ENCODE results near the gene FAM118B. TPM values are rescaled to one million over a fixed set of nuclear protein-coding genes. Genes with fewer than 3 reads are reported as not detected.
A peak's percentile ranks its signal among the peaks of the same experiment; 100 is the strongest.
"Not testable (repeated sequence)": the region's sequence is repeated elsewhere in the genome, so short reads cannot be mapped to it uniquely, and the experiment has no call there.

Gene FAM118B
- total RNA-seq, 1 donor from 2014 or later: 25.9 TPM

DNA sequence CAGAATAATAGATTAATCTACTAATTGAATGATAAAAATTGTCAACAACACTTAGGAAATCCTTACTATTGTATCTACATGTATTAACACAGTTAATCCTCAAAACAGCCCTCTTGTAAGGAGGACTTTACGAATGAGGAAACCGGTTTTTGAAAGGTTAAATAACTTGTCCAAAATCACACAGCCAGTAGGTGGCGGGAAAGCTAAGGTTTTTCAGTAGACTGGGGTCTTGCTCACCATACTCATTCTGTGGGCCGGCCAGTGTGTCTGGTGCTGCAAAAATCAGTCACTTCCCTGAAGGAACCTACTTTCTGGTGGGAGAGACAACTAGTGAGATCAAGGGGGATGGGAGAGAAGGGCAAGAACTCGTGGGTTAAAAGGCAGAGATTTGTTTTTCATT is 96.1 kb downstream of the FAM118B start:
- Mint-ChIP-seq H3K4me1 (ENCODE audit: low read depth) (peaks cover 41% of the 10 kb centered on the region), H3K36me3 (ENCODE audit: low read depth) (peaks cover 4% of the 10 kb centered on the region), H3K9me3 (ENCODE audit: low read depth) (no peaks in the 10 kb centered on the region), H3K27me3 (ENCODE audit: low read depth) (no peaks in the 10 kb centered on the region), H3K27ac (ENCODE audit: unreplicated experiment) (no peak overlapping the region), H3K4me3 (ENCODE audit: unreplicated experiment) (no peak overlapping the region)
- TF ChIP-seq, protein P1, sequence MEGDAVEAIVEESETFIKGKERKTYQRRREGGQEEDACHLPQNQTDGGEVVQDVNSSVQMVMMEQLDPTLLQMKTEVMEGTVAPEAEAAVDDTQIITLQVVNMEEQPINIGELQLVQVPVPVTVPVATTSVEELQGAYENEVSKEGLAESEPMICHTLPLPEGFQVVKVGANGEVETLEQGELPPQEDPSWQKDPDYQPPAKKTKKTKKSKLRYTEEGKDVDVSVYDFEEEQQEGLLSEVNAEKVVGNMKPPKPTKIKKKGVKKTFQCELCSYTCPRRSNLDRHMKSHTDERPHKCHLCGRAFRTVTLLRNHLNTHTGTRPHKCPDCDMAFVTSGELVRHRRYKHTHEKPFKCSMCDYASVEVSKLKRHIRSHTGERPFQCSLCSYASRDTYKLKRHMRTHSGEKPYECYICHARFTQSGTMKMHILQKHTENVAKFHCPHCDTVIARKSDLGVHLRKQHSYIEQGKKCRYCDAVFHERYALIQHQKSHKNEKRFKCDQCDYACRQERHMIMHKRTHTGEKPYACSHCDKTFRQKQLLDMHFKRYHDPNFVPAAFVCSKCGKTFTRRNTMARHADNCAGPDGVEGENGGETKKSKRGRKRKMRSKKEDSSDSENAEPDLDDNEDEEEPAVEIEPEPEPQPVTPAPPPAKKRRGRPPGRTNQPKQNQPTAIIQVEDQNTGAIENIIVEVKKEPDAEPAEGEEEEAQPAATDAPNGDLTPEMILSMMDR (IDR thresholded peaks at IDR 0.05): peak; percentile 83
- no peak for DNase-seq (ENCODE audit: low spot score)

DNA sequence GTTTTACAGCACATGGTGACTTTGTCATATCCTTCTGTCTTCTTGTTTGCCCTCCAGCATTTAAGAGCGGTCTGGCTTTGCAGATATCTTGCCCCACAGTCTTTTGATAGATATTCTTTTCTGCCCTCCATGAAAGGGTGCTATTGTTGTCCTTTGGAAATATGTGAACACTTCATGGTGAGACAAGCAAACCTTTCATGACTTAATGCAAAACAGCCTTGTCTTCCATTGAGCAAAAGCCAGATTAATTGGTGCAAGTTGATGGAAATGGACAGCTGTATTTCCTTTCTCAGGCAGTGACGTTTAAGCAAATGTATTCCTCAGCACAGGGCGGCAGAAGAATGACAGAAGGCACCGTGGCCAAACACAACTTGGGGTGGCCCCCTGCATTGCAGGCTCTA is 96.7 kb downstream of the FAM118B start:
- H3K36me3 Mint-ChIP-seq (ENCODE audit: low read depth): peaks cover 4% of the 10 kb centered on the region
- no peak for DNase-seq (ENCODE audit: low spot score)
- peaks cover 37% of the 10 kb centered on the region for H3K4me1 Mint-ChIP-seq (ENCODE audit: low read depth)
- H3K27me3 Mint-ChIP-seq (ENCODE audit: low read depth): no peaks in the 10 kb centered on the region
- H3K9me3 Mint-ChIP-seq (ENCODE audit: low read depth): no peaks in the 10 kb centered on the region
- no peak overlapping the region for H3K27ac Mint-ChIP-seq (ENCODE audit: unreplicated experiment)
- TF ChIP-seq, protein P1 (IDR thresholded peaks at IDR 0.05): no peak
- H3K4me3 Mint-ChIP-seq (ENCODE audit: unreplicated experiment): no peak overlapping the region

DNA sequence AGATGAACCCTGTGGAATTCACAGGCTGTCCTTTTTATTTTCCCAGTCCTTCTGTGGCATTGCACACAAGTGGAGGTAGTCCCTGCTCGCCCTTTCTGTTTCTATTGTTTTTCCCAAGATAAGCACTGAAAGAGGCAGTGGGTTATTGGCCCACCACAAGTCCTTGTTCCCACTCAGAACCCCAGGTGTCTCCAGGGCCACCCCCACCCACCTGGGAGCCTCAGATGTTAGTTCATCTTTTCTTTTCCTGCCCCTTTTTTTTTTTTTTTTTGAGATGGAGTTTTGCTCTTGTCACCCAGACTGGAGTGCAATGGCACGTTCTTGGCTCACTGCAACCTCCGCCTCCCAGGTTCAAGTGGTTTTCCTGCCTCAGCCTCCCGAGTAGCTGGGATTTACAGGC is 97.2 kb downstream of the FAM118B start:
- H3K4me3 Mint-ChIP-seq (ENCODE audit: unreplicated experiment); DNase-seq (ENCODE audit: low spot score); H3K36me3 Mint-ChIP-seq (ENCODE audit: low read depth); H3K27me3 Mint-ChIP-seq (ENCODE audit: low read depth); H3K9me3 Mint-ChIP-seq (ENCODE audit: low read depth); H3K27ac Mint-ChIP-seq (ENCODE audit: unreplicated experiment): not testable (repeated sequence)
- H3K4me1 Mint-ChIP-seq (ENCODE audit: low read depth): peaks cover 38% of the 10 kb centered on the region

DNA sequence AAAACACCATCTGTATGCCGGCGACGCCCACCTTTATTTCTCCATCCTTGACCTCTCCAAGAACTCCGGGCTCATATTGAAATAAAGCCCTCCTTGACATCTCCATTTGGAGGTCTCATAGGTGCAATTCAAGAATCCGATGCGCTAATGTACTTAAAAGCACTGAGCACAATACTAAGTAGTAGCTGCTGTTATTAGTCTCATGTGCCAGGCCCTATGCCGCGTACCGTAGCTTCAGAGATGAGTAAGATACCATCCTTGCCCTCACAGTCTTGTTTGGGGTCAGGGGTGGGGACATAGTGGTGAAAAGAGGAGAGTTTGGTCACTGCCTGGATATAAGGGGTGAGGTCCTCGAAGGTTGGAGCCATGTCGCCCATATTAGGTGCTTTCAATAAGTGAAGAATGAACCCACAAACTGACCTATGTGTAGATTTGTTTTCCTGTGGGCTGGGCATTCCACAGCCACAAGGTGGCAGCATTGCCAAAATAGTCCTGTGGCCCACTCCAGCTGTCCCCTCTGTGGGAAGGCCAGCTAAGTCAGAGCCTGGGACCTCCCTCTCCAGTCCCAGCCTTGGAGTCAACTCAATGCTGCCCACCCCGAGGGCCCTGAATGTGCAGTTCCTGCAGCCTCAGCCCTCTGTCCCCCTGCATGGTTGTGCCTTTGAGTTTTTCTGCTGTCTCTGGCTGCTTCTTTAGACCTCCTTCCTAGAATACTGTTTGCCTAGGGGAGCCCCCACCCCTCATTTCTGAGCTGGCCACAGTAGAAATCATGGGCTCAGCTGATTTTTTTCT is 98.8 kb downstream of the FAM118B start:
- Mint-ChIP-seq H3K27me3 (ENCODE audit: low read depth) (no peaks in the 10 kb centered on the region), H3K27ac (ENCODE audit: unreplicated experiment) (no peak overlapping the region), H3K9me3 (ENCODE audit: low read depth) (no peaks in the 10 kb centered on the region), H3K4me3 (ENCODE audit: unreplicated experiment) (no peak overlapping the region), H3K4me1 (ENCODE audit: low read depth) (peaks cover 28% of the 10 kb centered on the region), H3K36me3 (ENCODE audit: low read depth) (peaks cover 5% of the 10 kb centered on the region)
- TF ChIP-seq, protein P1 (IDR thresholded peaks at IDR 0.05): peak; percentile 98
- DNase-seq (ENCODE audit: low spot score): no peak

DNA sequence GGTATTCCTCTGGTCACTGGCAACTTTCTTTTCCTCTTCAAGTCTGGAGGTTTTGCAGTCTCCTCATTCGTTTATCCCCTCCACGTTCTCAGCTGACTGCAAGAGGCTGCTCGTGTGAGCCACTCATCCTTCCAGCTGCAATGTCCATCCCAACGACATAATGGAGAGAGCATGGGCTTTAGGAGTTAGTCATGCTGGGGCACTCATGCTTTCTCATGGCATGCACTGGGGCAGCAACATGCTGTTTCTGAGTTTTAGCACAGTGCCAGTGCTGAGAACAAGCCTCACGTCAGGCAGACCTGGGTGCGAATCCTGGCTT is 99.4 kb downstream of the FAM118B start:
- Mint-ChIP-seq H3K27ac (ENCODE audit: unreplicated experiment) (no peak overlapping the region), H3K27me3 (ENCODE audit: low read depth) (no peaks in the 10 kb centered on the region), H3K4me3 (ENCODE audit: unreplicated experiment) (no peak overlapping the region), H3K4me1 (ENCODE audit: low read depth) (peaks cover 26% of the 10 kb centered on the region), H3K36me3 (ENCODE audit: low read depth) (peaks cover 5% of the 10 kb centered on the region), H3K9me3 (ENCODE audit: low read depth) (no peaks in the 10 kb centered on the region)
- no peak for DNase-seq (ENCODE audit: low spot score)
- TF ChIP-seq, protein P1 (IDR thresholded peaks at IDR 0.05): no peak

Data from chondrocyte (in vitro differentiated cells).